GM12872 (cell line): ENCODE results near the gene CD3D.

Experiments
- TF ChIP-seq, protein P1 (sequence below): IDR thresholded peaks from 3 replicates; pipeline ENCODE4 v1.5.1; 2011; ENCODE audit warnings: low read depth, mild to moderate bottlenecking, low read length, moderate library complexity; ENCODE audit not compliant: insufficient read depth

Gene CD3D

DNA sequence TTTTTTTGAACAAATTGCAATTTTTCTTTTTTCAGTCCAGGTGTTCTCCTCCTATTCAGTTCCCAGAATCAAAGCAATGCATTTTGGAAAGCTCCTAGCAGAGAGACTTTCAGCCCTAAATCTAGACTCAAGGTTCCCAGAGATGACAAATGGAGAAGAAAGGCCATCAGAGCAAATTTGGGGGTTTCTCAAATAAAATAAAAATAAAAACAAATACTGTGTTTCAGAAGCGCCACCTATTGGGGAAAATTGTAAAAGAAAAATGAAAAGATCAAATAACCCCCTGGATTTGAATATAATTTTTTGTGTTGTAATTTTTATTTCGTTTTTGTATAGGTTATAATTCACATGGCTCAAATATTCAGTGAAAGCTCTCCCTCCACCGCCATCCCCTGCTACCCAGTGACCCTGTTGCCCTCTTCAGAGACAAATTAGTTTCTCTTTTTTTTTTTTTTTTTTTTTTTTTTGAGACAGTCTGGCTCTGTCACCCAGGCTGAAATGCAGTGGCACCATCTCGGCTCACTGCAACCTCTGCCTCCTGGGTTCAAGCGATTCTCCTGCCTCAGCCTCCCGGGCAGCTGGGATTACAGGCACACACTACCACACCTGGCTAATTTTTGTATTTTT, 10.7 kb upstream of the CD3D start:
- TF ChIP-seq, protein P1, sequence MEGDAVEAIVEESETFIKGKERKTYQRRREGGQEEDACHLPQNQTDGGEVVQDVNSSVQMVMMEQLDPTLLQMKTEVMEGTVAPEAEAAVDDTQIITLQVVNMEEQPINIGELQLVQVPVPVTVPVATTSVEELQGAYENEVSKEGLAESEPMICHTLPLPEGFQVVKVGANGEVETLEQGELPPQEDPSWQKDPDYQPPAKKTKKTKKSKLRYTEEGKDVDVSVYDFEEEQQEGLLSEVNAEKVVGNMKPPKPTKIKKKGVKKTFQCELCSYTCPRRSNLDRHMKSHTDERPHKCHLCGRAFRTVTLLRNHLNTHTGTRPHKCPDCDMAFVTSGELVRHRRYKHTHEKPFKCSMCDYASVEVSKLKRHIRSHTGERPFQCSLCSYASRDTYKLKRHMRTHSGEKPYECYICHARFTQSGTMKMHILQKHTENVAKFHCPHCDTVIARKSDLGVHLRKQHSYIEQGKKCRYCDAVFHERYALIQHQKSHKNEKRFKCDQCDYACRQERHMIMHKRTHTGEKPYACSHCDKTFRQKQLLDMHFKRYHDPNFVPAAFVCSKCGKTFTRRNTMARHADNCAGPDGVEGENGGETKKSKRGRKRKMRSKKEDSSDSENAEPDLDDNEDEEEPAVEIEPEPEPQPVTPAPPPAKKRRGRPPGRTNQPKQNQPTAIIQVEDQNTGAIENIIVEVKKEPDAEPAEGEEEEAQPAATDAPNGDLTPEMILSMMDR = peak; percentile 49; the same call in 2 of the 3 replicates

DNA sequence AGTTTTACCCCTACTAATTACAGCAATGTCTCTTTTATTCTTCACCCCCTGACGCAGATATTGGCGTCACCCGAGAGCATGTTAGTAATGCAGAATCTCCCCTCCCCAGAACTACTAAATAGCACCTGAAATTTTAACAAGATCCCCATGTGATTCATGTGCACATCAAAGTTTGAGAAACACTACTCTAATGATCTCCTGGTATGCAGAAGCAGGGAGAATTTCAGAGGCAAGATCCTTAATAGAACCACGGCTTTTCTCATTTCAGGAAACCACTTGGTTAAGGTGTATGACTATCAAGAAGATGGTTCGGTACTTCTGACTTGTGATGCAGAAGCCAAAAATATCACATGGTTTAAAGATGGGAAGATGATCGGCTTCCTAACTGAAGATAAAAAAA, 7.0 kb upstream of the CD3D start:
- TF ChIP-seq, protein P1 = no peak

DNA sequence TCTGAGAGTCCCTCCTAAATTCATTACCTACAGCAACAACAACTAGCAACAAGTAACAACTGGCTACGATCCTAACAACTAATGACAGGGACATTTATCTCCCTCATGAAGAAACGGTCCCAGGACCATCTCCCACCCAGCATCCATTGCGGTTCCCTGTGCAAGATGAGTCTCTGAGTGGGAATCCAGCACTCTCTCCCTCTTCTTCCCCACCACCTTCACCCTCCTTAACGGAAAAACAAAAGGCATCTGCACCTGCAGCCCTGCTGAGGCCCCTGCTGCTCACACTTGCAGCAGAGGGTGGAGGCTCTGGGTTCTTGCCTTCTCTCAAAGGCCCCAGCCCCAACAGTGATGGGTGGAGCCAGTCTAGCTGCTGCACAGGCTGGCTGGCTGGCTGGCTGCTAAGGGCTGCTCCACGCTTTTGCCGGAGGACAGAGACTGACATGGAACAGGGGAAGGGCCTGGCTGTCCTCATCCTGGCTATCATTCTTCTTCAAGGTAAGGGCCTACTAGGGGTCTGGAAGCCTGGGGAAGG, 1.5 kb upstream of the CD3D start, which contains the start of gene CD3G:
Gene CD3G, plus strand, starts transcription at position 364 of the 535 bp plus-strand sequence. Its CDS starts 80 bp downstream, at position 444.
- TF ChIP-seq, protein P1 = no peak

DNA sequence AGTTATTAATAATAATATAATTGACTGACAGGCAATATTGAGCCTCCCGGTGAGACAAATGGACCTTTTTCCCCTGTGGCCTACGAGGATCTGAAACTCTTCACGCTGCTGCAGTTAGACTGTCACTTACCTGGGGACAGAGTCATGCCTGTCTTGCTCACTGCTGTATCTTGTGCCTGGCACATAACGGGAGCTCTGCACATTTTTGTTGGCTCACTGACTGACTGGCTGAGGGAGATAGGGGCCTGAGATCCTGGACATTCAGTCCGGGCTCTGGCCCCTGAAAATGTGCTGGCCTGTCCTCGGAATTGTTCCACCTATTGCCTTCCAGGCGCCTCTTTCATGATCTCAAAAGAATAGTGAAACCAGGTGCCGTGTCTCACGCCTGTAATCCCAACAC, 743 bp upstream of the CD3D start:
- TF ChIP-seq, protein P1 = no peak

DNA sequence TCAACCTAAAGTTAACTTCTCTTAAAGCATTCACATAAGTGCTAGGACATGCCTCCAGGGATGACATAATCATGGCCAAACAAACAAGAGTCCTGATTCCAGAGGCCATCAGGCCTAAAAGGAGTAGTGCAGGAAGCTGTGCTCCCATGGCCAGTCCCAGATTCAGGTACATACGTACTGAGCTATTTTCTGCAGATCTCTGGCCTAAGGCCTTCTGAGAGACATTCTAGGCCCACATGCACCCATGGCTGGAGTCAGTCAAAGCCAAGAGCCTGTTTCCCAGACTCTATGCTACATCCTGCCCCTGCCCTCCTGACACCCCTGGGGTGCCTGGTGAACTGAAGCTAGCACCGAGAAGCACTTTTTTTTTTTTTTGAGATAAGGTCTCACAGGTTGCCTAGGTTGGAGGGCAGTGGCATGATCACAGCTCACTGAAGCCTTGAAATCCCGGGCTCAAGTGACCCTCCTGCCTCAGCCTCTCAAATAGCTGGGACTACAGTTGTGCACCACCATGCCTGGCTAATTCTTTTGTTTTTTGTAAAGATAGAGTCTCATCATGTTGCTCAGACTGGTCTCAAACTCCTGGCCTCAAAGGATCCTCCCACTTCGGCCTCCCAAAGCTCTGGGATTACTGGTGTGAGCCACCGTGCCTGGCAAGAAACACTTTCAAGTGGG, 553 bp downstream of the CD3D start:
- TF ChIP-seq, protein P1 = no peak

DNA sequence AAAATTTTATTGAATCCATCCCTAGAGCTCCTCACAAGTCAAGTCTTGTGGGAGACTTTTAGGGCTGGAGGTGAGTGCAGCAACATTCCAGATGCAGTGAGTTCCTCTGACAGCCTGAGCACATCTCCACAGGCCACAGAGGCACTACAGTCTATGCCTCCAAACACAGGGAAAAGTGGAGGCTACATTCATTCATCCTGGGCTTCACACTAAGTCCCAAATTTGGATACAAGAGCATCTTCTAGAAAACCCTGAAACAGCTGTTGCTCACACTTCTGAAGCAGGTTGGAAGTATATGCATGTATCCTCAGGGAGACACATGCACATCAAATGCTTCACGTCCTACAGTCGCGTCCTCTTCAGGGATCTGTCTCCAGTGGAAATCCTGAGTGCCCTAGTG, 1.2 kb downstream of the CD3D start:
- TF ChIP-seq, protein P1 = no peak

DNA sequence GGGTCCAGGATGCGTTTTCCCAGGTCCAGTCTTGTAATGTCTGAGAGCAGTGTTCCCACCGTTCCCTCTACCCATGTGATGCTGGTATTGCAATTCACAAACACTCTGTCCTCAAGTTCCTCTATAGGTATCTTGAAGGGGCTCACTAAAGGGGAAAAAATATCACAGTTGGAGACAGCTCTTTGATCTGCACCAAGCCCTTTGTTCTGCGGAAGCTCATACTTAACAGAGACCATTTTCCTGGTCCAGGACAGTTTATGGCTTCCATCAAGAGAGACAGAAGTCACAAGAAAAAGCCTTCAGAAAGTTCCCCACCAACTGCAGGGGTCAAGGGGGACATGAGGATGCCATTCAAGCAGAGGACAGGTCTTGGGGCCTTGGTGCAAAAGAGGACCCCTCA, 2.1 kb downstream of the CD3D start:
- TF ChIP-seq, protein P1 = no peak
